Activated T-helper 2 cell treated with anti-CD3 and anti-CD28 coated beads, Interferon-gamma antibody, Interleukin-2, Interleukin-4, amounts not matched to agents 10 μg/mL and 5 μg/mL and 100 μg/mL, durations not matched to agents 14 hours and 24 hours and 36 hours (primary cell): ENCODE data around the gene TCF25. TPM values are rescaled to one million over a fixed set of nuclear protein-coding genes. Genes with fewer than 3 reads are reported as not detected.
"Not testable (repeated sequence)": the region's sequence is repeated elsewhere in the genome, so short reads cannot be mapped to it uniquely, and the experiment has no call there.

ENCODE experiments used
- DNase-seq: peaks from one replicate; pipeline ENCODE4 v3.0.0; 2021; ENCODE audit warnings: low spot score
- H3K27ac Mint-ChIP-seq: one replicate; pipeline ENCODE4 v1.8.0; 2021; ENCODE audit warnings: mixed read lengths
- H3K27me3 Mint-ChIP-seq: one replicate; pipeline ENCODE4 v1.8.0; 2021; ENCODE audit warnings: low read depth, mixed read lengths
- H3K36me3 Mint-ChIP-seq: one replicate; pipeline ENCODE4 v1.8.0; 2021; ENCODE audit warnings: low read depth, mixed read lengths
- H3K4me1 Mint-ChIP-seq: one replicate; pipeline ENCODE4 v1.8.0; 2021; ENCODE audit warnings: low read depth, mixed read lengths
- H3K4me3 Mint-ChIP-seq: one replicate; pipeline ENCODE4 v1.8.0; 2021; ENCODE audit warnings: low read depth, mild to moderate bottlenecking, moderate library complexity, mixed read lengths
- H3K9me3 Mint-ChIP-seq: one replicate; pipeline ENCODE4 v1.8.0; 2021; ENCODE audit warnings: mixed read lengths
- intact Hi-C: fragments of 100-400 bp; cut with micrococcal nuclease; formaldehyde crosslinking; loops from one replicate; pipeline ENCODE4 v1.15.1; 2023
- total RNA-seq: library from RNA; stranded (reverse); gene quantifications from 2 replicates; pipeline ENCODE4 v1.2.3, GENCODE V29; 2022

Gene TCF25
- 211 and 213 TPM in 2 replicates for total RNA-seq

- Mint-ChIP-seq H3K4me1 (peaks cover 7% of the 10 kb centered on the region), H3K27me3 (no peaks in the 10 kb centered on the region), H3K9me3 (peaks cover 7% of the 10 kb centered on the region), H3K27ac (peak within 1 kb of the TSS; percentile 99), H3K36me3 (peaks cover 27% of the 10 kb centered on the region), H3K4me3 (peak within 1 kb of the TSS; percentile 93)
- intact Hi-C loops, result loop anchor here (1.0 kb wide), 1 partner anchor 9 kb away; no protein-coding TSS in a partner anchor
- peak; percentile 84 for DNase-seq
These were observed at the start of gene TCF25 for GRCh38 chr16:89873109-89873971. TSS of gene TCF25 (plus strand) at chr16:89873592. CDS start at chr16:89873668, 76 bp downstream.

- H3K9me3 Mint-ChIP-seq, H3K36me3 Mint-ChIP-seq, H3K27me3 Mint-ChIP-seq, H3K27ac Mint-ChIP-seq, intact Hi-C loops, H3K4me3 Mint-ChIP-seq, H3K4me1 Mint-ChIP-seq, DNase-seq: not testable (repeated sequence)
These were observed 49.6 kb upstream of the TCF25 start for GRCh38 chr16:89823824-89824148.

- Mint-ChIP-seq H3K9me3 (no peaks in the 10 kb centered on the region), H3K27me3 (peaks cover 14% of the 10 kb centered on the region), H3K27ac (no peak overlapping the region), H3K4me3 (no peak overlapping the region), H3K36me3 (no peaks in the 10 kb centered on the region), H3K4me1 (peaks cover 2% of the 10 kb centered on the region)
- no peak for DNase-seq
- intact Hi-C loops, result no loop called here
These were observed 46.6 kb upstream of the TCF25 start for GRCh38 chr16:89826531-89827382.

- H3K9me3 Mint-ChIP-seq, result no peaks in the 10 kb centered on the region
- H3K36me3 Mint-ChIP-seq, result no peaks in the 10 kb centered on the region
- DNase-seq, result no peak
- peaks cover 2% of the 10 kb centered on the region for H3K4me1 Mint-ChIP-seq
- H3K27ac Mint-ChIP-seq, result no peak overlapping the region
- intact Hi-C loops, result no loop called here
- H3K4me3 Mint-ChIP-seq, result peak overlapping the region; percentile 56
- peaks cover 15% of the 10 kb centered on the region for H3K27me3 Mint-ChIP-seq
These were observed 45.8 kb upstream of the TCF25 start for GRCh38 chr16:89827383-89828198.

GRCh38 chr16:89828199-89828869, 45.1 kb upstream of the TCF25 start, which contains the start of gene SPIRE2:
TSS of gene SPIRE2 (plus strand) at chr16:89828475. CDS start at chr16:89828551, 76 bp downstream.
- Mint-ChIP-seq H3K4me1 (peaks cover 2% of the 10 kb centered on the region), H3K27me3 (peaks cover 15% of the 10 kb centered on the region), H3K27ac (no peak within 1 kb of the TSS), H3K4me3 (peak within 1 kb of the TSS; percentile 64), H3K9me3 (no peaks in the 10 kb centered on the region), H3K36me3 (no peaks in the 10 kb centered on the region)
- intact Hi-C loops, result no loop called here
- peak; percentile 75 for DNase-seq

GRCh38 chr16:89828870-89829629, 44.3 kb upstream of the TCF25 start:
- H3K27ac Mint-ChIP-seq, result no peak overlapping the region
- no peaks in the 10 kb centered on the region for H3K36me3 Mint-ChIP-seq
- intact Hi-C loops, result no loop called here
- H3K9me3 Mint-ChIP-seq, result no peaks in the 10 kb centered on the region
- H3K4me1 Mint-ChIP-seq, result peaks cover 2% of the 10 kb centered on the region
- no peak for DNase-seq
- peak overlapping the region; percentile 64 for H3K4me3 Mint-ChIP-seq
- peaks cover 15% of the 10 kb centered on the region for H3K27me3 Mint-ChIP-seq

- peaks cover 15% of the 10 kb centered on the region for H3K27me3 Mint-ChIP-seq
- DNase-seq, result no peak
- no peaks in the 10 kb centered on the region for H3K36me3 Mint-ChIP-seq
- H3K27ac Mint-ChIP-seq, result no peak overlapping the region
- H3K4me3 Mint-ChIP-seq, result no peak overlapping the region
- no peaks in the 10 kb centered on the region for H3K9me3 Mint-ChIP-seq
- peaks cover 2% of the 10 kb centered on the region for H3K4me1 Mint-ChIP-seq
- intact Hi-C loops, result loop anchor here (10.0 kb wide), 1 partner anchor 95 kb away; the partner anchor contains the start of gene TUBB3
These were observed 43.6 kb upstream of the TCF25 start for GRCh38 chr16:89829630-89830437.

GRCh38 chr16:89831810-89832328, 41.5 kb upstream of the TCF25 start:
- no peaks in the 10 kb centered on the region for H3K9me3 Mint-ChIP-seq
- H3K4me3 Mint-ChIP-seq, result no peak overlapping the region
- no peaks in the 10 kb centered on the region for H3K36me3 Mint-ChIP-seq
- no peak for DNase-seq
- intact Hi-C loops, result loop anchor here (10.0 kb wide), 1 partner anchor 93 kb away; the partner anchor contains the start of gene TUBB3
- H3K27ac Mint-ChIP-seq, result no peak overlapping the region
- peaks cover 15% of the 10 kb centered on the region for H3K27me3 Mint-ChIP-seq
- peaks cover 2% of the 10 kb centered on the region for H3K4me1 Mint-ChIP-seq

- not testable (repeated sequence) for H3K36me3 Mint-ChIP-seq, H3K9me3 Mint-ChIP-seq
- intact Hi-C loops, result loop anchor here (10.0 kb wide), 1 partner anchor 91 kb away; the partner anchor contains the start of gene TUBB3
These were observed 39.6 kb upstream of the TCF25 start for GRCh38 chr16:89833664-89834363.

GRCh38 chr16:89834813-89835363, 38.5 kb upstream of the TCF25 start:
- H3K36me3 Mint-ChIP-seq, H3K27me3 Mint-ChIP-seq, H3K9me3 Mint-ChIP-seq, H3K4me3 Mint-ChIP-seq, H3K27ac Mint-ChIP-seq, DNase-seq: not testable (repeated sequence)
- intact Hi-C loops, result loop anchor here (10.0 kb wide), 1 partner anchor 90 kb away; the partner anchor contains the start of gene TUBB3
- peaks cover 10% of the 10 kb centered on the region for H3K4me1 Mint-ChIP-seq

More at GRCh38 chr16:89833664-89834363, 39.6 kb upstream of the TCF25 start:
- not testable (repeated sequence) for H3K27ac Mint-ChIP-seq, H3K4me3 Mint-ChIP-seq, DNase-seq
- Mint-ChIP-seq H3K27me3 (peaks cover 12% of the 10 kb centered on the region), H3K4me1 (peaks cover 12% of the 10 kb centered on the region)
